H1 (cell line): ENCODE measurements around the gene PCDH9. TPM values are rescaled to one million over a fixed set of nuclear protein-coding genes. Genes with fewer than 3 reads are reported as not detected.

Experiments
- CTCF ChIA-PET: fragments of 300-600 bp; sonication (Branson Sonifier 250); formaldehyde crosslinking; loops from one replicate; lab custom pipeline; 2021; ENCODE audit not compliant: partially characterized antibody; lab: Charles Lee
- POLR2A ChIA-PET: fragments of 300-600 bp; sonication (Branson Sonifier 250); formaldehyde crosslinking; loops from one replicate; lab custom pipeline; 2021; ENCODE audit warnings: inconsistent platforms; ENCODE audit not compliant: partially characterized antibody; lab: Charles Lee
- DNase-seq, 2 experiments: peaks; one replicate each; pipeline versions ENCODE4 v3.0.0 to v3.0.0-alpha.2; 2010 to 2022; ENCODE audit warnings: low spot score in 2 of 2, low read depth in 1 of 2, mixed read lengths in 1 of 2
- FAIRE-seq: peaks from 2 replicates; lab custom pipeline; 2011; peaks lifted over from hg19 to GRCh38; lab: Jason Lieb, UNC
- H2AFZ ChIP-seq: 2 replicates; pipeline ENCODE4 v1.8.1; 2012; ENCODE audit warnings: low read length, inconsistent platforms
- H2AK5ac ChIP-seq: 2 replicates; pipeline ENCODE4 v1.6.1; 2013; ENCODE audit warnings: low read depth, low read length
- H2BK120ac ChIP-seq: replicated peaks from 2 replicates; pipeline ENCODE3; 2013; ENCODE audit warnings: low read depth, low read length, inconsistent platforms
- H2BK12ac ChIP-seq: 2 replicates; pipeline ENCODE4 v1.6.1; 2013; ENCODE audit warnings: low read depth, low read length
- H2BK15ac ChIP-seq: 2 replicates; pipeline ENCODE4 v1.6.1; 2013; ENCODE audit warnings: low read length
- H2BK20ac ChIP-seq: 2 replicates; pipeline ENCODE4 v1.6.1; 2013; ENCODE audit warnings: low read length
- H2BK5ac ChIP-seq: 2 replicates; pipeline ENCODE4 v1.6.1; 2013; ENCODE audit warnings: low read depth, low read length
- H3K14ac ChIP-seq: 2 replicates; pipeline ENCODE4 v1.6.1; 2013; ENCODE audit warnings: inconsistent platforms; ENCODE audit not compliant: insufficient read length
- H3K18ac ChIP-seq: 2 replicates; pipeline ENCODE4 v1.6.1; 2013; ENCODE audit warnings: low read length; ENCODE audit errors: extremely low read depth
- H3K23ac ChIP-seq: 2 replicates; pipeline ENCODE4 v1.6.1; 2013; ENCODE audit warnings: inconsistent platforms; ENCODE audit not compliant: insufficient read length
- H3K23me2 ChIP-seq: 2 replicates; pipeline ENCODE4 v1.6.1; 2013; ENCODE audit warnings: low read depth, low read length
- H3K27ac ChIP-seq: 2 replicates; pipeline ENCODE4 v1.6.1; 2011; ENCODE audit warnings: low read depth, low read length, inconsistent platforms
- H3K27me3 ChIP-seq, 4 experiments: replicated peaks in 1 of 4; 1 replicate in 1 of 4; 2 replicates in 3 of 4; pipeline versions ENCODE4 v1.6.1 to v1.8.1; 2011 to 2013; ENCODE audit warnings: low read length in 3 of 4, mild to moderate bottlenecking in 3 of 4, inconsistent platforms in 2 of 4, mixed read lengths in 2 of 4, moderate library complexity in 1 of 4; ENCODE audit not compliant: control insufficient read depth in 3 of 4, insufficient read depth in 3 of 4; ENCODE audit errors: extremely low read depth in 1 of 4
- H3K36me3 ChIP-seq, 4 experiments: 2 replicates each; pipeline versions ENCODE4 v1.6.1 to v1.8.1; 2011 to 2013; ENCODE audit warnings: mild to moderate bottlenecking in 4 of 4, low read length in 3 of 4, moderate library complexity in 2 of 4, control low read depth in 1 of 4, inconsistent platforms in 1 of 4; ENCODE audit not compliant: insufficient read depth in 4 of 4, control insufficient read depth in 2 of 4
- H3K4ac ChIP-seq: replicated peaks from 2 replicates; pipeline ENCODE3; 2013; ENCODE audit warnings: low read length, low read depth, mixed read lengths, inconsistent platforms; ENCODE audit not compliant: insufficient read length
- H3K4me1 ChIP-seq, 4 experiments: replicated peaks in 1 of 4; 1 replicate in 1 of 4; 2 replicates in 3 of 4; pipeline versions ENCODE4 v1.6.1 to v1.8.1; 2011 to 2013; ENCODE audit warnings: low read length in 3 of 4, inconsistent platforms in 2 of 4, mixed read lengths in 1 of 4; ENCODE audit not compliant: insufficient read depth in 4 of 4, control insufficient read depth in 3 of 4
- H3K4me2 ChIP-seq, 2 experiments: 2 replicates each; pipeline versions ENCODE4 v1.6.1 to v1.8.1; 2011 to 2013; ENCODE audit warnings: low read depth in 2 of 2, low read length in 2 of 2, control low read depth in 1 of 2, inconsistent platforms in 1 of 2, mild to moderate bottlenecking in 1 of 2; ENCODE audit not compliant: insufficient read depth in 1 of 2
- H3K4me3 ChIP-seq, 4 experiments: fragments of 200-600, 300-600 bp in 1 of 4; sonication (generic), shearing (Covaris generic), sonication (Bioruptor Twin) in 1 of 4; 2 replicates each; pipeline versions ENCODE4 v1.5.1 to v1.8.1; 2011 to 2016; ENCODE audit warnings: low read length in 4 of 4, low read depth in 3 of 4, control low read depth in 2 of 4, inconsistent platforms in 2 of 4, mild to moderate bottlenecking in 2 of 4, mixed read lengths in 1 of 4, moderate library complexity in 1 of 4; ENCODE audit not compliant: insufficient read depth in 2 of 4; ENCODE audit errors: extremely low read depth in 1 of 4
- H3K56ac ChIP-seq: replicated peaks from 2 replicates; pipeline ENCODE3; 2013; ENCODE audit warnings: low read depth, mild to moderate bottlenecking, mixed read lengths, low read length, inconsistent platforms; ENCODE audit not compliant: insufficient read length
- H3K79me1 ChIP-seq: 2 replicates; pipeline ENCODE4 v1.6.1; 2013; ENCODE audit warnings: low read depth, low read length, control low read depth
- H3K79me2 ChIP-seq, 2 experiments: 2 replicates each; pipeline versions ENCODE4 v1.6.1 to v1.8.1; 2012 to 2013; ENCODE audit warnings: low read length in 2 of 2, mild to moderate bottlenecking in 2 of 2, inconsistent platforms in 1 of 2; ENCODE audit not compliant: insufficient read depth in 2 of 2, control insufficient read depth in 1 of 2
- H3K9ac ChIP-seq, 4 experiments: replicated peaks in 1 of 4; 1 replicate in 1 of 4; 2 replicates in 3 of 4; pipeline versions ENCODE4 v1.6.1 to v1.8.1; 2011 to 2013; ENCODE audit warnings: low read depth in 3 of 4, low read length in 3 of 4, control low read depth in 2 of 4, mild to moderate bottlenecking in 2 of 4, moderate library complexity in 2 of 4, inconsistent platforms in 1 of 4; ENCODE audit errors: extremely low read depth in 1 of 4
- H3K9me3 ChIP-seq, 2 experiments: 2 replicates each; pipeline versions ENCODE4 v1.6.1 to v1.8.1; 2012 to 2013; ENCODE audit warnings: mild to moderate bottlenecking in 2 of 2, moderate library complexity in 2 of 2, control low read depth in 1 of 2, inconsistent platforms in 1 of 2, low read depth in 1 of 2, low read length in 1 of 2, mixed read lengths in 1 of 2; ENCODE audit not compliant: insufficient read depth in 2 of 2
- H4K20me1 ChIP-seq, 2 experiments: replicated peaks in 1 of 2; 2 replicates each; pipeline versions ENCODE3 to v1.8.1; 2011 to 2013; ENCODE audit warnings: inconsistent platforms in 2 of 2, low read length in 2 of 2, mild to moderate bottlenecking in 1 of 2; ENCODE audit not compliant: insufficient read depth in 2 of 2, control insufficient read depth in 1 of 2
- H4K5ac ChIP-seq: 2 replicates; pipeline ENCODE4 v1.6.1; 2013; ENCODE audit warnings: low read length, low read depth, mixed read lengths, inconsistent platforms; ENCODE audit not compliant: insufficient read length
- H4K8ac ChIP-seq: 2 replicates; pipeline ENCODE4 v1.8.0; 2013; ENCODE audit warnings: mild to moderate bottlenecking, moderate library complexity, low read length, inconsistent platforms; ENCODE audit not compliant: insufficient read depth; ENCODE audit errors: extremely low read depth
- H4K91ac ChIP-seq: replicated peaks from 2 replicates; pipeline ENCODE3; 2013; ENCODE audit warnings: low read length, mixed read lengths, inconsistent platforms; ENCODE audit not compliant: insufficient read length
- CTBP2 ChIP-seq: IDR thresholded peaks from 2 replicates; pipeline ENCODE4 v1.7.0; 2011; ENCODE audit warnings: borderline replicate concordance, mild to moderate bottlenecking, moderate library complexity, mixed read lengths, low read length; ENCODE audit not compliant: insufficient read depth, insufficient read length
- EGR1 ChIP-seq: IDR thresholded peaks from 2 replicates; pipeline ENCODE4 v1.6.1; 2011; ENCODE audit warnings: low read depth, low read length, borderline replicate concordance
- FOSL1 ChIP-seq: IDR thresholded peaks from 2 replicates; pipeline ENCODE4 v1.6.1; 2011; ENCODE audit warnings: mild to moderate bottlenecking, low read depth, low read length, moderate library complexity; ENCODE audit not compliant: insufficient read depth
- GABPA ChIP-seq: IDR thresholded peaks from 2 replicates; pipeline ENCODE4 v1.6.1; 2011; ENCODE audit warnings: mild to moderate bottlenecking, low read length, moderate library complexity, borderline replicate concordance; ENCODE audit not compliant: insufficient read depth
- KDM4A ChIP-seq: IDR thresholded peaks from one replicate; pipeline ENCODE4 v1.7.1; 2012; ENCODE audit warnings: low read depth, mild to moderate bottlenecking, moderate library complexity, low read length, inconsistent platforms; ENCODE audit not compliant: severe bottlenecking
- MAFK ChIP-seq: IDR thresholded peaks from 2 replicates; pipeline ENCODE4 v1.6.1; 2012; ENCODE audit warnings: low read depth, mild to moderate bottlenecking, improper control_type of control experiment, low read length
- NANOG ChIP-seq: IDR thresholded peaks from 2 replicates; pipeline ENCODE4 v1.6.1; 2011; ENCODE audit warnings: low read length, low read depth, mild to moderate bottlenecking, inconsistent platforms; ENCODE audit not compliant: insufficient read depth, poor library complexity, severe bottlenecking
- POU5F1 ChIP-seq: IDR thresholded peaks from 2 replicates; pipeline ENCODE4 v1.6.1; 2011; ENCODE audit warnings: low read depth, mild to moderate bottlenecking, low read length, moderate library complexity
- RAD21 ChIP-seq, 2 experiments: IDR thresholded peaks in 1 of 2; conservative IDR thresholded peaks in 1 of 2; 2 replicates each; pipeline ENCODE4 v1.6.1; 2011; ENCODE audit warnings: low read depth in 2 of 2, low read length in 2 of 2, improper control_type of control experiment in 1 of 2, inconsistent platforms in 1 of 2, mild to moderate bottlenecking in 1 of 2, moderate library complexity in 1 of 2
- RXRA ChIP-seq: IDR thresholded peaks from 2 replicates; pipeline ENCODE4 v1.6.1; 2011; ENCODE audit warnings: low read depth, mild to moderate bottlenecking, low read length, moderate library complexity; ENCODE audit not compliant: insufficient read depth
- SIX5 ChIP-seq: IDR thresholded peaks from 2 replicates; pipeline ENCODE4 v1.6.1; 2011; ENCODE audit warnings: mild to moderate bottlenecking, low read depth, low read length
- SP1 ChIP-seq: IDR thresholded peaks from 2 replicates; pipeline ENCODE4 v1.6.1; 2011; ENCODE audit warnings: low read depth, low read length
- TAF1 ChIP-seq: IDR thresholded peaks from 2 replicates; pipeline ENCODE4 v1.6.1; 2011; ENCODE audit warnings: mild to moderate bottlenecking, low read depth, low read length
- WGBS, 2 experiments: shearing (Covaris generic) in 1 of 2; methylation state at CpG; one replicate each; pipeline versions ENCODE4 v1.1.6 to v1.1.7; 2013 to 2015; ENCODE audit warnings: low lambda C conversion rate in 2 of 2, mixed read lengths in 2 of 2, inconsistent platforms in 1 of 2, low coverage in 1 of 2, missing lambda C conversion rate in 1 of 2; ENCODE audit not compliant: insufficient replicate concordance in 2 of 2, insufficient coverage in 1 of 2, insufficient read length in 1 of 2; ENCODE audit errors: extremely low coverage in 1 of 2, missing lambda C conversion rate in 1 of 2; 5-methylcytosine and 5-hydroxymethylcytosine counted together
- polyA plus RNA-seq, 7 experiments: library from polyadenylated mRNA; depleted of rRNA in 3 of 7; stranded (reverse) in 5 of 7; unstranded in 2 of 7; fragments of >200 nt in 5 of 7; fragments of 200-250 nt in 2 of 7; gene quantifications; 1 replicate in 5 of 7; 2 replicates in 1 of 7; 4 replicates in 1 of 7; pipeline versions ENCODE4 v1.2.1 to v1.2.3, GENCODE V29; 2011 to 2013; ENCODE audit warnings: missing spikeins in 2 of 7, mixed read lengths in 2 of 7
- total RNA-seq: library from RNA; stranded (reverse); fragmentation: NEBNext Ultra II Directional; extraction: Animal tissue kit (Norgen Biotek cat#: 25700); gene quantifications from 2 replicates; pipeline ENCODE4 v1.2.1, GENCODE V29; 2021

Gene PCDH9
- total and polyA plus RNA-seq, 2 of the 8 experiments (the other 6 are each of a cell fraction or from before 2014, with no cell fraction given), result 0.12 to 0.60 TPM

- 87% methylated on average over 3 of the region's 3 CpGs; no CpG with 5 or more reads in 1 of the 2 experiments for WGBS, 2 experiments
- no peak for TF ChIP-seq POU5F1
- TF ChIP-seq SP1, result no peak
- no peak for TF ChIP-seq NANOG
- no peak for TF ChIP-seq EGR1
- TF ChIP-seq TAF1, result no peak
- no peak for TF ChIP-seq MAFK
- TF ChIP-seq KDM4A, result no peak
- no peak for TF ChIP-seq CTBP2
- TF ChIP-seq RXRA, result no peak
- TF ChIP-seq FOSL1, result no peak
- no peak for TF ChIP-seq RAD21 (IDR thresholded peaks at IDR 0.05 in 1 of 2, conservative IDR thresholded peaks at IDR 0.05 in 1 of 2; ENCODE audit: low read depth in 2 of 2, low read length in 2 of 2)
- no peak for TF ChIP-seq GABPA
- TF ChIP-seq SIX5, result no peak
These were observed 167.1 kb downstream of the PCDH9 start for GRCh38 chr13:67063036-67063435.

More at GRCh38 chr13:67063036-67063435, 167.1 kb downstream of the PCDH9 start:
- Histone ChIP-seq H4K8ac (no peak overlapping the region), H2BK5ac (no peak overlapping the region), H3K4ac (no peak overlapping the region), H2BK12ac (no peak overlapping the region), H3K9ac (no peak overlapping the region), H3K14ac (no peak overlapping the region), H2BK120ac (no peak overlapping the region), H3K79me1 (no peaks in the 10 kb centered on the region), H2BK15ac (no peak overlapping the region), H3K23me2 (no peaks in the 10 kb centered on the region), H3K27me3 (no peaks in the 10 kb centered on the region), H2AFZ (no peak overlapping the region), H3K79me2 (no peaks in the 10 kb centered on the region), H4K20me1 (no peaks in the 10 kb centered on the region), H3K56ac (no peak overlapping the region), H4K5ac (no peak overlapping the region), H3K36me3 (no peaks in the 10 kb centered on the region), H3K27ac (no peak overlapping the region), H3K4me1 (peaks cover 0 to 3% (median 0%) of the 10 kb centered on the region in 4 experiments; a peak in 2 of 7 replicates), H3K23ac (no peak overlapping the region), H2AK5ac (no peak overlapping the region), H2BK20ac (no peak overlapping the region), H3K18ac (no peak overlapping the region), H3K4me3 (no peak overlapping the region), H3K9me3 (no peaks in the 10 kb centered on the region), H4K91ac (no peak overlapping the region), H3K4me2 (no peak overlapping the region)
- FAIRE-seq (no peak), DNase-seq (no peak)
- POLR2A ChIA-PET, result no interaction called here
- CTCF ChIA-PET, result interaction anchor here (0.8 to 1.9 kb wide), 3 partner anchors 9 to 69 kb away, joined by 3 to 6 read pairs (median 5); no protein-coding TSS in a partner anchor
